PC-9 (cell line): Measurements from ENCODE around the gene SLC9A3. TPM values are rescaled to one million over a fixed set of nuclear protein-coding genes. Genes with fewer than 3 reads are reported as not detected.

Source experiments
- BruUV-seq: library from RNA; stranded (reverse); fragments of 400-500 nt; replicated peaks from 2 replicates; lab custom pipeline; 2021; lab: Mats Ljungman, UMichigan
- CTCF ChIA-PET: fragments of 300-600 bp; sonication (Branson Sonifier 250); formaldehyde crosslinking; loops from one replicate; lab custom pipeline; 2022; ENCODE audit warnings: antibody characterized with exemption; lab: Charles Lee
- POLR2A ChIA-PET: fragments of 300-600 bp; sonication (Branson Sonifier 250); formaldehyde crosslinking; loops from one replicate; lab custom pipeline; 2022; ENCODE audit warnings: antibody characterized with exemption; ENCODE audit not compliant: unreplicated experiment; lab: Charles Lee
- DNase-seq, 2 experiments: peaks; one replicate each; pipeline versions ENCODE4 v3.0.0 to v3.0.0-alpha.2; 2015 to 2022; ENCODE audit warnings: mixed read lengths in 1 of 2
- H2AFZ ChIP-seq: fragments of 200-600 bp; sonication (generic); 2 replicates; pipeline ENCODE4 v1.8.1; 2017; ENCODE audit warnings: antibody characterized with exemption
- H3F3A ChIP-seq: fragments of 200-600 bp; sonication (generic); 2 replicates; pipeline ENCODE4 v1.8.1; 2017; ENCODE audit warnings: antibody characterized with exemption, mild to moderate bottlenecking, low read depth; ENCODE audit not compliant: insufficient read depth
- H3K27ac ChIP-seq: fragments of 200-600 bp; sonication (generic); 2 replicates; pipeline ENCODE4 v1.6.1; 2016; ENCODE audit warnings: mixed run types
- H3K27me3 ChIP-seq: fragments of 200-600 bp; sonication (generic); 2 replicates; pipeline ENCODE4 v1.6.1; 2016; ENCODE audit warnings: low read depth, mixed run types; ENCODE audit not compliant: insufficient read depth
- H3K36me3 ChIP-seq: fragments of 200-600 bp; sonication (generic); 2 replicates; pipeline ENCODE4 v1.6.1; 2016; ENCODE audit warnings: low read depth, mixed run types
- H3K4me1 ChIP-seq: fragments of 200-600 bp; sonication (generic); replicated peaks from 2 replicates; pipeline ENCODE4 v1.6.1; 2016; ENCODE audit warnings: mixed run types; ENCODE audit not compliant: insufficient read depth
- H3K4me2 ChIP-seq: fragments of 200-600 bp; sonication (generic); 2 replicates; pipeline ENCODE4 v1.6.1; 2017; ENCODE audit warnings: mixed run types
- H3K4me3 ChIP-seq: fragments of 200-600 bp; sonication (generic); 2 replicates; pipeline ENCODE4 v1.6.1; 2016; ENCODE audit warnings: mixed run types
- H3K79me2 ChIP-seq: fragments of 200-600 bp; sonication (generic); 2 replicates; pipeline ENCODE4 v1.6.1; 2017; ENCODE audit warnings: low read depth, mixed run types
- H3K9me2 ChIP-seq: fragments of 200-600 bp; sonication (generic); 2 replicates; pipeline ENCODE4 v1.8.1; 2017; ENCODE audit warnings: mild to moderate bottlenecking; ENCODE audit not compliant: insufficient read depth
- H3K9me3 ChIP-seq: fragments of 200-600 bp; sonication (generic); 2 replicates; pipeline ENCODE4 v1.8.1; 2016; ENCODE audit warnings: low read depth; ENCODE audit not compliant: insufficient read depth
- H4K20me1 ChIP-seq: fragments of 200-600 bp; sonication (generic); 2 replicates; pipeline ENCODE4 v1.8.1; 2017; ENCODE audit not compliant: insufficient read depth
- CTCF ChIP-seq: fragments of 200-600 bp; sonication (generic); conservative IDR thresholded peaks from 2 replicates; pipeline ENCODE4 v1.6.1; 2017; ENCODE audit warnings: mixed run types, antibody characterized with exemption, mild to moderate bottlenecking, moderate library complexity
- EZH2 ChIP-seq: fragments of 200-600 bp; sonication (generic); IDR thresholded peaks from 2 replicates; pipeline ENCODE4 v1.8.0; 2017; ENCODE audit warnings: antibody characterized with exemption, low read depth
- intact Hi-C: fragments of 100-400 bp; cut with micrococcal nuclease; formaldehyde crosslinking; loops from one replicate; pipeline ENCODE4 v1.10.0; 2022; ENCODE audit not compliant: unreplicated experiment
- total RNA-seq: library from RNA; stranded (reverse); gene quantifications from 2 replicates; pipeline ENCODE4 v1.2.3, GENCODE V29; 2021

The SLC9A3 gene
- total RNA-seq, 1 experiment from 2014 or later, result 5.6 TPM

- Histone ChIP-seq H3K4me1 (no peaks in the 10 kb centered on the region), H3K36me3 (no peaks in the 10 kb centered on the region), H3K4me3 (no peak overlapping the region), H2AFZ (no peak overlapping the region), H4K20me1 (no peaks in the 10 kb centered on the region; the same call in 1 of the 2 replicates), H3K79me2 (no peaks in the 10 kb centered on the region), H3F3A (no peaks in the 10 kb centered on the region), H3K9me3 (no peaks in the 10 kb centered on the region), H3K4me2 (no peak overlapping the region), H3K27me3 (peaks cover 91% of the 10 kb centered on the region), H3K9me2 (no peaks in the 10 kb centered on the region), H3K27ac (no peak overlapping the region)
- BruUV-seq, result no TSS peak
- ChIA-PET CTCF (no interaction called here), POLR2A (no interaction called here)
- TF ChIP-seq CTCF, result no peak
- intact Hi-C loops, result no loop called here
- DNase-seq, result no peak
Observed at GRCh38 chr5:533955-534742, 9.9 kb upstream of the SLC9A3 start.

- no peak overlapping the region for H3K4me3 ChIP-seq
- H4K20me1 ChIP-seq, result no peaks in the 10 kb centered on the region; the same call in 1 of the 2 replicates
- no peaks in the 10 kb centered on the region for H3K4me1 ChIP-seq
- POLR2A ChIA-PET, result no interaction called here
- DNase-seq, result no peak
- H3K9me3 ChIP-seq, result no peaks in the 10 kb centered on the region
- no peaks in the 10 kb centered on the region for H3K9me2 ChIP-seq
- CTCF ChIA-PET, result no interaction called here
- no peak overlapping the region for H2AFZ ChIP-seq
- TF ChIP-seq EZH2 (no peak), CTCF (no peak)
- H3K4me2 ChIP-seq, result no peak overlapping the region
- no peaks in the 10 kb centered on the region for H3F3A ChIP-seq
- intact Hi-C loops, result no loop called here
- H3K79me2 ChIP-seq, result no peaks in the 10 kb centered on the region
- no TSS peak for BruUV-seq
- no peaks in the 10 kb centered on the region for H3K36me3 ChIP-seq
- H3K27ac ChIP-seq, result no peak overlapping the region
- H3K27me3 ChIP-seq, result peaks cover 87% of the 10 kb centered on the region
Observed at GRCh38 chr5:533243-533954, 9.2 kb upstream of the SLC9A3 start.

GRCh38 chr5:532521-533242, 8.4 kb upstream of the SLC9A3 start:
- Histone ChIP-seq H3K27me3 (peaks cover 82% of the 10 kb centered on the region), H3K4me2 (no peak overlapping the region)

More at GRCh38 chr5:532521-533242, 8.4 kb upstream of the SLC9A3 start:
- Histone ChIP-seq H3K79me2 (no peaks in the 10 kb centered on the region), H3K9me3 (no peaks in the 10 kb centered on the region), H3K4me3 (no peak overlapping the region), H3K27ac (no peak overlapping the region), H3K36me3 (no peaks in the 10 kb centered on the region), H2AFZ (no peak overlapping the region), H3K4me1 (no peaks in the 10 kb centered on the region), H4K20me1 (no peaks in the 10 kb centered on the region; the same call in 1 of the 2 replicates), H3K9me2 (no peaks in the 10 kb centered on the region), H3F3A (no peaks in the 10 kb centered on the region)
- DNase-seq, result no peak
- TF ChIP-seq CTCF (no peak), EZH2 (no peak)
- intact Hi-C loops, result no loop called here
- POLR2A ChIA-PET, result no interaction called here
- CTCF ChIA-PET, result no interaction called here
- no TSS peak for BruUV-seq
